WTC11 (cell line): Measurements from ENCODE around the gene NUP50. TPM values are rescaled to one million over a fixed set of nuclear protein-coding genes. Genes with fewer than 3 reads are reported as not detected.

ENCODE experiments used
- ATAC-seq: fragments of 200-7000 bp; cut with Tn5 transposase; 2 replicates; pipeline ENCODE4 v1.10.0; 2021; ENCODE audit warnings: mild to moderate bottlenecking, moderate library complexity
- CTCF ChIA-PET: fragments of 300-600 bp; sonication (Branson Sonifier 250); formaldehyde crosslinking; loops from one replicate; lab custom pipeline; 2021; ENCODE audit warnings: antibody characterized with exemption; lab: Charles Lee
- POLR2A ChIA-PET: fragments of 350-600 bp; sonication (Branson Sonifier 250); formaldehyde crosslinking; loops from one replicate; lab custom pipeline; 2021; ENCODE audit warnings: antibody characterized with exemption; lab: Charles Lee
- DNase-seq: peaks from one replicate; pipeline ENCODE4 v3.0.0; 2021; ENCODE audit warnings: low spot score
- H3K27ac Mint-ChIP-seq: 2 replicates; pipeline ENCODE4 v1.8.0; 2021; ENCODE audit warnings: mixed read lengths
- H3K27me3 Mint-ChIP-seq: 2 replicates; pipeline ENCODE4 v1.8.0; 2021; ENCODE audit warnings: low read depth, mild to moderate bottlenecking, moderate library complexity, mixed read lengths
- H3K36me3 Mint-ChIP-seq: 2 replicates; pipeline ENCODE4 v1.8.0; 2021; ENCODE audit warnings: mixed read lengths
- H3K4me1 Mint-ChIP-seq: 2 replicates; pipeline ENCODE4 v1.8.0; 2022; ENCODE audit warnings: mixed read lengths
- H3K4me3 Mint-ChIP-seq: 2 replicates; pipeline ENCODE4 v1.8.0; 2021; ENCODE audit warnings: mild to moderate bottlenecking, moderate library complexity, mixed read lengths
- H3K9me3 Mint-ChIP-seq: 2 replicates; pipeline ENCODE4 v1.8.0; 2021; ENCODE audit warnings: mixed read lengths
- CREM ChIP-seq: sonication (generic); formaldehyde crosslinking; IDR thresholded peaks from 2 replicates; pipeline ENCODE4 v1.8.1; 2022; ENCODE audit warnings: mild to moderate bottlenecking, missing genetic modification reagents, moderate library complexity
- EMX1 ChIP-seq: fragments of 250-450 bp; sonication (Bioruptor Pico); IDR thresholded peaks from 2 replicates; pipeline ENCODE4 v1.8.0; 2021; ENCODE audit warnings: mild to moderate bottlenecking
- ETV6 ChIP-seq: sonication (generic); formaldehyde crosslinking; IDR thresholded peaks from 2 replicates; pipeline ENCODE4 v1.8.1; 2022; ENCODE audit warnings: mild to moderate bottlenecking, missing genetic modification reagents
- FOXP1 ChIP-seq: sonication (generic); formaldehyde crosslinking; IDR thresholded peaks from 2 replicates; pipeline ENCODE4 v1.8.0; 2022; ENCODE audit warnings: missing genetic modification reagents, mild to moderate bottlenecking, moderate library complexity, borderline replicate concordance
- GRHL2 ChIP-seq: fragments of 250-450 bp; sonication (Bioruptor Pico); IDR thresholded peaks from 2 replicates; pipeline ENCODE4 v1.8.0; 2022; ENCODE audit warnings: mild to moderate bottlenecking, moderate library complexity; ENCODE audit not compliant: insufficient replicate concordance, severe bottlenecking
- HMGA2 ChIP-seq: fragments of 250-450 bp; sonication (Bioruptor Pico); IDR thresholded peaks from 2 replicates; pipeline ENCODE4 v1.4.0; 2021; ENCODE audit warnings: mild to moderate bottlenecking, moderate library complexity
- MXD4 ChIP-seq: fragments of 250-450 bp; sonication (Bioruptor Pico); IDR thresholded peaks from 2 replicates; pipeline ENCODE4 v1.8.0; 2021; ENCODE audit warnings: mild to moderate bottlenecking, moderate library complexity, borderline replicate concordance
- NFYB ChIP-seq: sonication (generic); formaldehyde crosslinking; conservative IDR thresholded peaks from 2 replicates; pipeline ENCODE4 v1.8.0; 2022; ENCODE audit warnings: low read depth, missing genetic modification reagents
- RELA ChIP-seq: sonication (generic); formaldehyde crosslinking; IDR thresholded peaks from 2 replicates; pipeline ENCODE4 v1.8.1; 2022; ENCODE audit warnings: missing genetic modification reagents, mild to moderate bottlenecking, borderline replicate concordance
- SMAD4 ChIP-seq: sonication (generic); formaldehyde crosslinking; IDR thresholded peaks from 2 replicates; pipeline ENCODE4 v1.8.0; 2022; ENCODE audit warnings: mild to moderate bottlenecking, missing genetic modification reagents
- SP1 ChIP-seq: sonication (generic); formaldehyde crosslinking; conservative IDR thresholded peaks from 2 replicates; pipeline ENCODE4 v1.8.1; 2022; ENCODE audit warnings: missing genetic modification reagents
- ZNF232 ChIP-seq: sonication (generic); formaldehyde crosslinking; IDR thresholded peaks from 2 replicates; pipeline ENCODE4 v1.8.0; 2022; ENCODE audit warnings: mild to moderate bottlenecking, missing genetic modification reagents
- total RNA-seq: library from RNA; stranded (reverse); gene quantifications from 3 replicates; pipeline ENCODE4 v1.2.3, GENCODE V29; 2021
- TF ChIP-seq, protein P1 (sequence below): sonication (generic); formaldehyde crosslinking; IDR thresholded peaks from 2 replicates; pipeline ENCODE4 v1.8.1; 2022; ENCODE audit warnings: low read depth, mild to moderate bottlenecking, moderate library complexity, missing genetic modification reagents, borderline replicate concordance
- TF ChIP-seq, protein P2 (sequence below): sonication (generic); formaldehyde crosslinking; IDR thresholded peaks from 2 replicates; pipeline ENCODE4 v1.8.0; 2023; ENCODE audit warnings: missing genetic modification reagents
- TF ChIP-seq, protein P3 (sequence below): sonication (generic); formaldehyde crosslinking; IDR thresholded peaks from 2 replicates; pipeline ENCODE4 v1.8.1; 2023; ENCODE audit warnings: mild to moderate bottlenecking, missing genetic modification reagents
- TF ChIP-seq, protein P4 (sequence below): sonication (generic); formaldehyde crosslinking; IDR thresholded peaks from 2 replicates; pipeline ENCODE4 v1.8.0; 2023; ENCODE audit warnings: missing genetic modification reagents, mild to moderate bottlenecking, borderline replicate concordance
- TF ChIP-seq, protein P5 (sequence below): fragments of 250-450 bp; sonication (Bioruptor Pico); IDR thresholded peaks from 2 replicates; pipeline ENCODE4 v1.8.0; 2021; ENCODE audit warnings: mild to moderate bottlenecking
- TF ChIP-seq, protein P6 (sequence below): sonication (generic); formaldehyde crosslinking; IDR thresholded peaks from 2 replicates; pipeline ENCODE4 v1.8.1; 2023; ENCODE audit warnings: mild to moderate bottlenecking, missing genetic modification reagents
- TF ChIP-seq, protein P7 (sequence below): sonication (generic); formaldehyde crosslinking; IDR thresholded peaks from 2 replicates; pipeline ENCODE4 v1.8.0; 2022; ENCODE audit warnings: mild to moderate bottlenecking, missing genetic modification reagents
- TF ChIP-seq, protein P8 (sequence below): sonication (generic); formaldehyde crosslinking; IDR thresholded peaks from 2 replicates; pipeline ENCODE4 v1.8.0; 2023; ENCODE audit warnings: mild to moderate bottlenecking, missing genetic modification reagents

The NUP50 gene
- total RNA-seq, 1 experiment from 2014 or later = 131 TPM

DNA sequence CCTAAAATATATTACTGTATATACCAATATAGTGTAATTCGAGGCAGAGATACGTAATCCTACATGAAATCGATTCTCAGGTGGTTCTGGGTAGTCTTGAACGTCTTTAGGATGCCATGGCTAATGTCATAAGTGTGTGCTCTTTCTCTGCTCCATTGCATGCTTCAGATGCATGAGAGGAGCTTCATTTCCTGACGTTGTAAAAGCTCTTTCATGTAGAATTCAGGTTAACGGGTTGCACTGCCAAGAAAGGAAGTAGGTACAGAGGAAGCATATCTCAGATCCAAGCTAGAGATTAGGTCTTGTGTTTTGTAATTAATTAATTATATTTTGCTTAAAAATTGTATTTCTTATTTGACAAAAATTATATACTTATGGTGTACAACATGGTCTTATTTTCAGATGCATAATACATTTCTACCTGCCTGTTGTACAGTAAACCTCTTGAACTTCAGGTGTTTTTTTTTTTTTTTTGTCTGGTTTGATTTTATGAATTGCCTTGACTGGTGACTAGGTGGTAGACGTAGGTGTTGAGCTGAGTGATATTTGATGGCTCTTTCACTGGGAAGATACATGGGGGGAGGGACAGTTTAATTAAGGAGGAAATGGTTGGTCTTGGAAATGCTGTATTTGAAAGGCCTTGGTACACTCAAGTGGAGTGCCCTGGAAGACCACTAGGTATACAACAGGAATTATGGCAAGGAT, 9.3 kb downstream of the NUP50 start:
- TF ChIP-seq GRHL2 (CRISPR knock-in tag) (no peak), SP1 (CRISPR knock-in tag) (no peak), ETV6 (CRISPR knock-in tag) (no peak), MXD4 (CRISPR knock-in tag) (no peak), CREM (no peak), ZNF232 (no peak), HMGA2 (CRISPR knock-in tag) (no peak), SMAD4 (CRISPR knock-in tag) (no peak), EMX1 (CRISPR knock-in tag) (no peak), FOXP1 (CRISPR knock-in tag) (no peak), NFYB (no peak), RELA (CRISPR knock-in tag) (no peak)
- TF ChIP-seq, protein P1, sequence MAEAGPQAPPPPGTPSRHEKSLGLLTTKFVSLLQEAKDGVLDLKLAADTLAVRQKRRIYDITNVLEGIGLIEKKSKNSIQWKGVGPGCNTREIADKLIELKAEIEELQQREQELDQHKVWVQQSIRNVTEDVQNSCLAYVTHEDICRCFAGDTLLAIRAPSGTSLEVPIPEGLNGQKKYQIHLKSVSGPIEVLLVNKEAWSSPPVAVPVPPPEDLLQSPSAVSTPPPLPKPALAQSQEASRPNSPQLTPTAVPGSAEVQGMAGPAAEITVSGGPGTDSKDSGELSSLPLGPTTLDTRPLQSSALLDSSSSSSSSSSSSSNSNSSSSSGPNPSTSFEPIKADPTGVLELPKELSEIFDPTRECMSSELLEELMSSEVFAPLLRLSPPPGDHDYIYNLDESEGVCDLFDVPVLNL = no peak
- TF ChIP-seq, protein P2, sequence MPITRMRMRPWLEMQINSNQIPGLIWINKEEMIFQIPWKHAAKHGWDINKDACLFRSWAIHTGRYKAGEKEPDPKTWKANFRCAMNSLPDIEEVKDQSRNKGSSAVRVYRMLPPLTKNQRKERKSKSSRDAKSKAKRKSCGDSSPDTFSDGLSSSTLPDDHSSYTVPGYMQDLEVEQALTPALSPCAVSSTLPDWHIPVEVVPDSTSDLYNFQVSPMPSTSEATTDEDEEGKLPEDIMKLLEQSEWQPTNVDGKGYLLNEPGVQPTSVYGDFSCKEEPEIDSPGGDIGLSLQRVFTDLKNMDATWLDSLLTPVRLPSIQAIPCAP (CRISPR knock-in tag) = no peak
- TF ChIP-seq, protein P3, sequence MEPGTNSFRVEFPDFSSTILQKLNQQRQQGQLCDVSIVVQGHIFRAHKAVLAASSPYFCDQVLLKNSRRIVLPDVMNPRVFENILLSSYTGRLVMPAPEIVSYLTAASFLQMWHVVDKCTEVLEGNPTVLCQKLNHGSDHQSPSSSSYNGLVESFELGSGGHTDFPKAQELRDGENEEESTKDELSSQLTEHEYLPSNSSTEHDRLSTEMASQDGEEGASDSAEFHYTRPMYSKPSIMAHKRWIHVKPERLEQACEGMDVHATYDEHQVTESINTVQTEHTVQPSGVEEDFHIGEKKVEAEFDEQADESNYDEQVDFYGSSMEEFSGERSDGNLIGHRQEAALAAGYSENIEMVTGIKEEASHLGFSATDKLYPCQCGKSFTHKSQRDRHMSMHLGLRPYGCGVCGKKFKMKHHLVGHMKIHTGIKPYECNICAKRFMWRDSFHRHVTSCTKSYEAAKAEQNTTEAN (CRISPR knock-in tag) = no peak
- TF ChIP-seq, protein P4, sequence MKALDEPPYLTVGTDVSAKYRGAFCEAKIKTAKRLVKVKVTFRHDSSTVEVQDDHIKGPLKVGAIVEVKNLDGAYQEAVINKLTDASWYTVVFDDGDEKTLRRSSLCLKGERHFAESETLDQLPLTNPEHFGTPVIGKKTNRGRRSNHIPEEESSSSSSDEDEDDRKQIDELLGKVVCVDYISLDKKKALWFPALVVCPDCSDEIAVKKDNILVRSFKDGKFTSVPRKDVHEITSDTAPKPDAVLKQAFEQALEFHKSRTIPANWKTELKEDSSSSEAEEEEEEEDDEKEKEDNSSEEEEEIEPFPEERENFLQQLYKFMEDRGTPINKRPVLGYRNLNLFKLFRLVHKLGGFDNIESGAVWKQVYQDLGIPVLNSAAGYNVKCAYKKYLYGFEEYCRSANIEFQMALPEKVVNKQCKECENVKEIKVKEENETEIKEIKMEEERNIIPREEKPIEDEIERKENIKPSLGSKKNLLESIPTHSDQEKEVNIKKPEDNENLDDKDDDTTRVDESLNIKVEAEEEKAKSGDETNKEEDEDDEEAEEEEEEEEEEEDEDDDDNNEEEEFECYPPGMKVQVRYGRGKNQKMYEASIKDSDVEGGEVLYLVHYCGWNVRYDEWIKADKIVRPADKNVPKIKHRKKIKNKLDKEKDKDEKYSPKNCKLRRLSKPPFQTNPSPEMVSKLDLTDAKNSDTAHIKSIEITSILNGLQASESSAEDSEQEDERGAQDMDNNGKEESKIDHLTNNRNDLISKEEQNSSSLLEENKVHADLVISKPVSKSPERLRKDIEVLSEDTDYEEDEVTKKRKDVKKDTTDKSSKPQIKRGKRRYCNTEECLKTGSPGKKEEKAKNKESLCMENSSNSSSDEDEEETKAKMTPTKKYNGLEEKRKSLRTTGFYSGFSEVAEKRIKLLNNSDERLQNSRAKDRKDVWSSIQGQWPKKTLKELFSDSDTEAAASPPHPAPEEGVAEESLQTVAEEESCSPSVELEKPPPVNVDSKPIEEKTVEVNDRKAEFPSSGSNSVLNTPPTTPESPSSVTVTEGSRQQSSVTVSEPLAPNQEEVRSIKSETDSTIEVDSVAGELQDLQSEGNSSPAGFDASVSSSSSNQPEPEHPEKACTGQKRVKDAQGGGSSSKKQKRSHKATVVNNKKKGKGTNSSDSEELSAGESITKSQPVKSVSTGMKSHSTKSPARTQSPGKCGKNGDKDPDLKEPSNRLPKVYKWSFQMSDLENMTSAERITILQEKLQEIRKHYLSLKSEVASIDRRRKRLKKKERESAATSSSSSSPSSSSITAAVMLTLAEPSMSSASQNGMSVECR (CRISPR knock-in tag) = no peak
- TF ChIP-seq, protein P5, sequence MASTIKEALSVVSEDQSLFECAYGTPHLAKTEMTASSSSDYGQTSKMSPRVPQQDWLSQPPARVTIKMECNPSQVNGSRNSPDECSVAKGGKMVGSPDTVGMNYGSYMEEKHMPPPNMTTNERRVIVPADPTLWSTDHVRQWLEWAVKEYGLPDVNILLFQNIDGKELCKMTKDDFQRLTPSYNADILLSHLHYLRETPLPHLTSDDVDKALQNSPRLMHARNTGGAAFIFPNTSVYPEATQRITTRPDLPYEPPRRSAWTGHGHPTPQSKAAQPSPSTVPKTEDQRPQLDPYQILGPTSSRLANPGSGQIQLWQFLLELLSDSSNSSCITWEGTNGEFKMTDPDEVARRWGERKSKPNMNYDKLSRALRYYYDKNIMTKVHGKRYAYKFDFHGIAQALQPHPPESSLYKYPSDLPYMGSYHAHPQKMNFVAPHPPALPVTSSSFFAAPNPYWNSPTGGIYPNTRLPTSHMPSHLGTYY (CRISPR knock-in tag) = no peak
- TF ChIP-seq, protein P6, sequence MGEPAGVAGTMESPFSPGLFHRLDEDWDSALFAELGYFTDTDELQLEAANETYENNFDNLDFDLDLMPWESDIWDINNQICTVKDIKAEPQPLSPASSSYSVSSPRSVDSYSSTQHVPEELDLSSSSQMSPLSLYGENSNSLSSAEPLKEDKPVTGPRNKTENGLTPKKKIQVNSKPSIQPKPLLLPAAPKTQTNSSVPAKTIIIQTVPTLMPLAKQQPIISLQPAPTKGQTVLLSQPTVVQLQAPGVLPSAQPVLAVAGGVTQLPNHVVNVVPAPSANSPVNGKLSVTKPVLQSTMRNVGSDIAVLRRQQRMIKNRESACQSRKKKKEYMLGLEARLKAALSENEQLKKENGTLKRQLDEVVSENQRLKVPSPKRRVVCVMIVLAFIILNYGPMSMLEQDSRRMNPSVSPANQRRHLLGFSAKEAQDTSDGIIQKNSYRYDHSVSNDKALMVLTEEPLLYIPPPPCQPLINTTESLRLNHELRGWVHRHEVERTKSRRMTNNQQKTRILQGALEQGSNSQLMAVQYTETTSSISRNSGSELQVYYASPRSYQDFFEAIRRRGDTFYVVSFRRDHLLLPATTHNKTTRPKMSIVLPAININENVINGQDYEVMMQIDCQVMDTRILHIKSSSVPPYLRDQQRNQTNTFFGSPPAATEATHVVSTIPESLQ (CRISPR knock-in tag) = no peak
- TF ChIP-seq, protein P7, sequence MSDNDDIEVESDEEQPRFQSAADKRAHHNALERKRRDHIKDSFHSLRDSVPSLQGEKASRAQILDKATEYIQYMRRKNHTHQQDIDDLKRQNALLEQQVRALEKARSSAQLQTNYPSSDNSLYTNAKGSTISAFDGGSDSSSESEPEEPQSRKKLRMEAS (CRISPR knock-in tag) = no peak
- TF ChIP-seq, protein P8, sequence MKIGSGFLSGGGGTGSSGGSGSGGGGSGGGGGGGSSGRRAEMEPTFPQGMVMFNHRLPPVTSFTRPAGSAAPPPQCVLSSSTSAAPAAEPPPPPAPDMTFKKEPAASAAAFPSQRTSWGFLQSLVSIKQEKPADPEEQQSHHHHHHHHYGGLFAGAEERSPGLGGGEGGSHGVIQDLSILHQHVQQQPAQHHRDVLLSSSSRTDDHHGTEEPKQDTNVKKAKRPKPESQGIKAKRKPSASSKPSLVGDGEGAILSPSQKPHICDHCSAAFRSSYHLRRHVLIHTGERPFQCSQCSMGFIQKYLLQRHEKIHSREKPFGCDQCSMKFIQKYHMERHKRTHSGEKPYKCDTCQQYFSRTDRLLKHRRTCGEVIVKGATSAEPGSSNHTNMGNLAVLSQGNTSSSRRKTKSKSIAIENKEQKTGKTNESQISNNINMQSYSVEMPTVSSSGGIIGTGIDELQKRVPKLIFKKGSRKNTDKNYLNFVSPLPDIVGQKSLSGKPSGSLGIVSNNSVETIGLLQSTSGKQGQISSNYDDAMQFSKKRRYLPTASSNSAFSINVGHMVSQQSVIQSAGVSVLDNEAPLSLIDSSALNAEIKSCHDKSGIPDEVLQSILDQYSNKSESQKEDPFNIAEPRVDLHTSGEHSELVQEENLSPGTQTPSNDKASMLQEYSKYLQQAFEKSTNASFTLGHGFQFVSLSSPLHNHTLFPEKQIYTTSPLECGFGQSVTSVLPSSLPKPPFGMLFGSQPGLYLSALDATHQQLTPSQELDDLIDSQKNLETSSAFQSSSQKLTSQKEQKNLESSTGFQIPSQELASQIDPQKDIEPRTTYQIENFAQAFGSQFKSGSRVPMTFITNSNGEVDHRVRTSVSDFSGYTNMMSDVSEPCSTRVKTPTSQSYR (CRISPR knock-in tag) = no peak
- Mint-ChIP-seq H3K36me3 (peaks cover 88% of the 10 kb centered on the region), H3K4me1 (no peaks in the 10 kb centered on the region), H3K4me3 (no peak overlapping the region), H3K27me3 (no peaks in the 10 kb centered on the region), H3K9me3 (no peaks in the 10 kb centered on the region), H3K27ac (peak overlapping the region; percentile 3)
- CTCF ChIA-PET = interaction anchor here (0.6 to 1.2 kb wide), 2 partner anchors 20 to 90 kb away, joined by 3 to 5 read pairs; no protein-coding TSS in a partner anchor
- ATAC-seq = no peak
- POLR2A ChIA-PET = no interaction called here
- DNase-seq = no peak
